Measurements from ENCODE around the gene ANKS1B.
A peak's percentile ranks its signal among the peaks of the same experiment; 100 is the strongest.
"Not testable (repeated sequence)": the region's sequence is repeated elsewhere in the genome, so short reads cannot be mapped to it uniquely, and the experiment has no call there.

The ANKS1B gene

GRCh38 chr12:99984271-99985128, at the start of gene ANKS1B:
ANKS1B (minus strand) TSS chr12:99984936; CDS start chr12:99984237, 699 bp downstream.
- Mint-ChIP-seq H3K27ac (no peak within 1 kb of the TSS), H3K27me3 (peaks cover 37% of the 10 kb centered on the region), H3K4me3 (peak within 1 kb of the TSS; percentile 75), H3K36me3 (no peaks in the 10 kb centered on the region), H3K9me3 (ENCODE audit: low read depth) (no peaks in the 10 kb centered on the region), H3K4me1 (ENCODE audit: low read depth) (peaks cover 10% of the 10 kb centered on the region)

GRCh38 chr12:100031836-100032235, 47.1 kb upstream of the ANKS1B start:
- Mint-ChIP-seq H3K9me3 (ENCODE audit: low read depth) (no peaks in the 10 kb centered on the region), H3K4me1 (ENCODE audit: low read depth) (no peaks in the 10 kb centered on the region), H3K27me3 (no peaks in the 10 kb centered on the region), H3K27ac (no peak overlapping the region), H3K36me3 (peaks cover 23% of the 10 kb centered on the region), H3K4me3 (no peak overlapping the region)

- Mint-ChIP-seq H3K4me1 (ENCODE audit: low read depth) (no peaks in the 10 kb centered on the region), H3K27me3 (no peaks in the 10 kb centered on the region), H3K27ac (no peak overlapping the region), H3K36me3 (peaks cover 14% of the 10 kb centered on the region), H3K4me3 (no peak overlapping the region), H3K9me3 (ENCODE audit: low read depth) (no peaks in the 10 kb centered on the region)
Measured at GRCh38 chr12:100027671-100028070, 42.9 kb upstream of the ANKS1B start.

- no peaks in the 10 kb centered on the region for H3K4me1 Mint-ChIP-seq (ENCODE audit: low read depth)
- H3K27ac Mint-ChIP-seq = no peak overlapping the region
- no peaks in the 10 kb centered on the region for H3K27me3 Mint-ChIP-seq
- no peak overlapping the region for H3K4me3 Mint-ChIP-seq
- peaks cover 5% of the 10 kb centered on the region for H3K9me3 Mint-ChIP-seq (ENCODE audit: low read depth)
- peaks cover 13% of the 10 kb centered on the region for H3K36me3 Mint-ChIP-seq
Measured at GRCh38 chr12:100026241-100026640, 41.5 kb upstream of the ANKS1B start.

- H3K27me3 Mint-ChIP-seq = no peaks in the 10 kb centered on the region
- no peak overlapping the region for H3K4me3 Mint-ChIP-seq
- H3K27ac Mint-ChIP-seq = no peak overlapping the region
- peaks cover 5% of the 10 kb centered on the region for H3K9me3 Mint-ChIP-seq (ENCODE audit: low read depth)
- peaks cover 13% of the 10 kb centered on the region for H3K36me3 Mint-ChIP-seq
- no peaks in the 10 kb centered on the region for H3K4me1 Mint-ChIP-seq (ENCODE audit: low read depth)
Measured at GRCh38 chr12:100024974-100025555, 40.3 kb upstream of the ANKS1B start.

- Mint-ChIP-seq H3K4me3 (no peak overlapping the region), H3K36me3 (peaks cover 11% of the 10 kb centered on the region), H3K4me1 (ENCODE audit: low read depth) (no peaks in the 10 kb centered on the region), H3K27me3 (no peaks in the 10 kb centered on the region), H3K27ac (no peak overlapping the region), H3K9me3 (ENCODE audit: low read depth) (peaks cover 13% of the 10 kb centered on the region)
Measured at GRCh38 chr12:100020370-100020769, 35.6 kb upstream of the ANKS1B start.

GRCh38 chr12:100017056-100017455, 32.3 kb upstream of the ANKS1B start:
- Mint-ChIP-seq H3K9me3 (ENCODE audit: low read depth) (peaks cover 15% of the 10 kb centered on the region), H3K27ac (no peak overlapping the region), H3K4me1 (ENCODE audit: low read depth) (no peaks in the 10 kb centered on the region), H3K36me3 (peaks cover 18% of the 10 kb centered on the region), H3K4me3 (no peak overlapping the region), H3K27me3 (no peaks in the 10 kb centered on the region)

GRCh38 chr12:100016304-100016703, 31.6 kb upstream of the ANKS1B start:
- H3K4me1 Mint-ChIP-seq (ENCODE audit: low read depth); H3K4me3 Mint-ChIP-seq; H3K27me3 Mint-ChIP-seq; H3K27ac Mint-ChIP-seq: not testable (repeated sequence)
- Mint-ChIP-seq H3K9me3 (ENCODE audit: low read depth) (peaks cover 11% of the 10 kb centered on the region), H3K36me3 (peaks cover 14% of the 10 kb centered on the region)

- not testable (repeated sequence) for H3K4me1 Mint-ChIP-seq (ENCODE audit: low read depth); H3K27me3 Mint-ChIP-seq; H3K4me3 Mint-ChIP-seq; H3K27ac Mint-ChIP-seq; H3K9me3 Mint-ChIP-seq (ENCODE audit: low read depth)
- peaks cover 17% of the 10 kb centered on the region for H3K36me3 Mint-ChIP-seq
Measured at GRCh38 chr12:100005846-100006245, 21.1 kb upstream of the ANKS1B start.

- H3K27ac Mint-ChIP-seq = no peak overlapping the region
- H3K27me3 Mint-ChIP-seq = no peaks in the 10 kb centered on the region
- H3K4me3 Mint-ChIP-seq = no peak overlapping the region
- no peaks in the 10 kb centered on the region for H3K4me1 Mint-ChIP-seq (ENCODE audit: low read depth)
- no peaks in the 10 kb centered on the region for H3K36me3 Mint-ChIP-seq
- H3K9me3 Mint-ChIP-seq (ENCODE audit: low read depth) = peaks cover 15% of the 10 kb centered on the region
Measured at GRCh38 chr12:99997806-99998205, 13.1 kb upstream of the ANKS1B start.

GRCh38 chr12:99996095-99996494, 11.4 kb upstream of the ANKS1B start:
- Mint-ChIP-seq H3K27ac (no peak overlapping the region), H3K9me3 (ENCODE audit: low read depth) (peaks cover 15% of the 10 kb centered on the region), H3K36me3 (no peaks in the 10 kb centered on the region), H3K27me3 (peaks cover under 1% of the 10 kb centered on the region), H3K4me1 (ENCODE audit: low read depth) (no peaks in the 10 kb centered on the region), H3K4me3 (no peak overlapping the region)

- H3K27ac Mint-ChIP-seq = no peak overlapping the region
- H3K4me3 Mint-ChIP-seq = peak overlapping the region; percentile 75
- H3K36me3 Mint-ChIP-seq = no peaks in the 10 kb centered on the region
- H3K4me1 Mint-ChIP-seq (ENCODE audit: low read depth) = peaks cover 10% of the 10 kb centered on the region
- H3K27me3 Mint-ChIP-seq = peaks cover 34% of the 10 kb centered on the region
- H3K9me3 Mint-ChIP-seq (ENCODE audit: low read depth) = no peaks in the 10 kb centered on the region
Measured at GRCh38 chr12:99985631-99986030, 895 bp upstream of the ANKS1B start.

- no peaks in the 10 kb centered on the region for H3K9me3 Mint-ChIP-seq (ENCODE audit: low read depth)
- no peak overlapping the region for H3K27ac Mint-ChIP-seq
- H3K4me1 Mint-ChIP-seq (ENCODE audit: low read depth) = peaks cover 10% of the 10 kb centered on the region
- peaks cover 37% of the 10 kb centered on the region for H3K27me3 Mint-ChIP-seq
- H3K36me3 Mint-ChIP-seq = no peaks in the 10 kb centered on the region
- H3K4me3 Mint-ChIP-seq = peak overlapping the region; percentile 75
Measured at GRCh38 chr12:99985129-99985570, 414 bp upstream of the ANKS1B start.

- H3K4me3 Mint-ChIP-seq = peak overlapping the region; percentile 35
- H3K36me3 Mint-ChIP-seq = no peaks in the 10 kb centered on the region
- H3K4me1 Mint-ChIP-seq (ENCODE audit: low read depth) = peaks cover 10% of the 10 kb centered on the region
- H3K9me3 Mint-ChIP-seq (ENCODE audit: low read depth) = no peaks in the 10 kb centered on the region
- no peak overlapping the region for H3K27ac Mint-ChIP-seq
- peaks cover 32% of the 10 kb centered on the region for H3K27me3 Mint-ChIP-seq
Measured at GRCh38 chr12:99983456-99984258, 1.1 kb downstream of the ANKS1B start.

- no peaks in the 10 kb centered on the region for H3K9me3 Mint-ChIP-seq (ENCODE audit: low read depth)
- peaks cover 10% of the 10 kb centered on the region for H3K4me1 Mint-ChIP-seq (ENCODE audit: low read depth)
- H3K27me3 Mint-ChIP-seq = peaks cover 32% of the 10 kb centered on the region
- no peaks in the 10 kb centered on the region for H3K36me3 Mint-ChIP-seq
- no peak overlapping the region for H3K27ac Mint-ChIP-seq
- H3K4me3 Mint-ChIP-seq = no peak overlapping the region
Measured at GRCh38 chr12:99981639-99982190, 3.0 kb downstream of the ANKS1B start.

All from activated naive CD8-positive, alpha-beta T cell (primary cell).